ENCODE measurements around the gene SERPINA9.

The SERPINA9 gene

DNA sequence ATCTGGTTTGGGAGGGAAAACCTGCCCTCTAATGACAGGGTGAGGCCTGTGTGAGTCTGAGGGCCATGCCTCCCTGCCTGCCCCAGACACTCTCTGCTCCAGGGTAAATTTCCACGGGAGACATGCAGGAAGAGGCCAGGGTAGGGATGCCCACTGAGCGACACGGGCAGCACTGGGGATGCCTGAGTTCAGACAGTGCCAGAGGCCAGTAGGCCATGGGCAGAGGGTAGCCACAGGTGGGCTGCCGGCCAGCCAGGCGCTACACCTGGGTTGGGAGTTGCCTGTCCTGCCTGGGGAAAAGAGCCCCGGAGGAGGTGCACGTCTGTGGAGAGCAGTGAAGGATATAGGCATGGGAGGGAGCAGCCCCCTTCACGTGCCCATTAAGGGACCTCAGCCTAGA is 29.6 kb upstream of the SERPINA9 start:
- Histone ChIP-seq H4K91ac (ENCODE audit: low read length) (no peak overlapping the region), H2BK5ac (ENCODE audit: low read depth, low read length, poor library complexity, severe bottlenecking) (no peak overlapping the region), H2AFZ (ENCODE audit: low read depth, low read length) (no peak overlapping the region), H2BK120ac (ENCODE audit: low read depth, low read length) (no peak overlapping the region), H3K18ac (ENCODE audit: low read depth in 1 of 2, low read length in 2 of 2) (no peak overlapping the region), H3K27ac (ENCODE audit: low read length, poor library complexity, severe bottlenecking) (no peak overlapping the region), H4K8ac (ENCODE audit: low read length) (no peak overlapping the region), H2BK12ac (ENCODE audit: low read length in 2 of 2) (no peak overlapping the region), H3K9ac (ENCODE audit: low read length) (no peak overlapping the region), H3K4me1 (ENCODE audit: control insufficient read depth, insufficient read depth, low read depth, low read length) (no peaks in the 10 kb centered on the region), H2AK5ac (ENCODE audit: low read length, severe bottlenecking) (no peak overlapping the region), H2BK15ac (ENCODE audit: low read depth, poor library complexity, severe bottlenecking) (no peak overlapping the region), H3K36me3 (ENCODE audit: control insufficient read depth in 1 of 2, insufficient read depth in 2 of 2, low read depth in 1 of 2, low read length in 2 of 2) (no peaks in the 10 kb centered on the region), H3K79me1 (replicated peaks; ENCODE audit: low read length, poor library complexity, severe bottlenecking) (no peaks in the 10 kb centered on the region), H3K27me3 (ENCODE audit: control insufficient read depth in 1 of 2, insufficient read depth in 1 of 2, low read length in 2 of 2) (peaks cover 0 to 52% of the 10 kb centered on the region in 2 experiments), H3K9me3 (ENCODE audit: control insufficient read depth, low read length) (no peaks in the 10 kb centered on the region), H3K4me2 (ENCODE audit: low read length, poor library complexity, severe bottlenecking) (no peak overlapping the region), H3K23ac (ENCODE audit: low read length in 2 of 2) (no peak overlapping the region), H3K4ac (ENCODE audit: low read depth in 1 of 2, low read length in 2 of 2) (no peak overlapping the region), H3K4me3 (ENCODE audit: insufficient read depth in 1 of 2, low read depth in 1 of 2, low read length in 2 of 2) (no peak overlapping the region), H3K14ac (ENCODE audit: low read length in 2 of 2) (no peak overlapping the region)
- DNase-seq, result no peak
- WGBS, result 85% methylated on average over 8 of the region's 8 CpGs

GRCh38 chr14:94505206-94505605 is 29.2 kb upstream of the SERPINA9 start:
- WGBS, result 77% methylated on average over 4 of the region's 4 CpGs
- H3K4ac ChIP-seq (ENCODE audit: low read depth in 1 of 2, low read length in 2 of 2), result no peak overlapping the region
- no peak overlapping the region for H3K4me3 ChIP-seq (ENCODE audit: insufficient read depth in 1 of 2, low read depth in 1 of 2, low read length in 2 of 2)
- peaks cover 0 to 56% of the 10 kb centered on the region in 2 experiments for H3K27me3 ChIP-seq (ENCODE audit: control insufficient read depth in 1 of 2, insufficient read depth in 1 of 2, low read length in 2 of 2)
- no peak overlapping the region for H3K18ac ChIP-seq (ENCODE audit: low read depth in 1 of 2, low read length in 2 of 2)
- no peak overlapping the region for H2BK120ac ChIP-seq (ENCODE audit: low read depth, low read length)
- no peaks in the 10 kb centered on the region for H3K9me3 ChIP-seq (ENCODE audit: control insufficient read depth, low read length)
- H2BK15ac ChIP-seq (ENCODE audit: low read depth, poor library complexity, severe bottlenecking), result no peak overlapping the region
- H4K8ac ChIP-seq (ENCODE audit: low read length), result no peak overlapping the region
- no peak overlapping the region for H2BK12ac ChIP-seq (ENCODE audit: low read length in 2 of 2)
- H3K4me2 ChIP-seq (ENCODE audit: low read length, poor library complexity, severe bottlenecking), result no peak overlapping the region
- no peak overlapping the region for H3K14ac ChIP-seq (ENCODE audit: low read length in 2 of 2)
- H2AK5ac ChIP-seq (ENCODE audit: low read length, severe bottlenecking), result no peak overlapping the region
- DNase-seq, result no peak
- no peak overlapping the region for H3K9ac ChIP-seq (ENCODE audit: low read length)
- H4K91ac ChIP-seq (ENCODE audit: low read length), result no peak overlapping the region
- no peaks in the 10 kb centered on the region for H3K4me1 ChIP-seq (ENCODE audit: control insufficient read depth, insufficient read depth, low read depth, low read length)
- H3K27ac ChIP-seq (ENCODE audit: low read length, poor library complexity, severe bottlenecking), result no peak overlapping the region
- no peaks in the 10 kb centered on the region for H3K79me1 ChIP-seq (replicated peaks; ENCODE audit: low read length, poor library complexity, severe bottlenecking)
- no peak overlapping the region for H2BK5ac ChIP-seq (ENCODE audit: low read depth, low read length, poor library complexity, severe bottlenecking)
- H3K23ac ChIP-seq (ENCODE audit: low read length in 2 of 2), result no peak overlapping the region
- H2AFZ ChIP-seq (ENCODE audit: low read depth, low read length), result no peak overlapping the region
- H3K36me3 ChIP-seq (ENCODE audit: control insufficient read depth in 1 of 2, insufficient read depth in 2 of 2, low read depth in 1 of 2, low read length in 2 of 2), result no peaks in the 10 kb centered on the region

DNA sequence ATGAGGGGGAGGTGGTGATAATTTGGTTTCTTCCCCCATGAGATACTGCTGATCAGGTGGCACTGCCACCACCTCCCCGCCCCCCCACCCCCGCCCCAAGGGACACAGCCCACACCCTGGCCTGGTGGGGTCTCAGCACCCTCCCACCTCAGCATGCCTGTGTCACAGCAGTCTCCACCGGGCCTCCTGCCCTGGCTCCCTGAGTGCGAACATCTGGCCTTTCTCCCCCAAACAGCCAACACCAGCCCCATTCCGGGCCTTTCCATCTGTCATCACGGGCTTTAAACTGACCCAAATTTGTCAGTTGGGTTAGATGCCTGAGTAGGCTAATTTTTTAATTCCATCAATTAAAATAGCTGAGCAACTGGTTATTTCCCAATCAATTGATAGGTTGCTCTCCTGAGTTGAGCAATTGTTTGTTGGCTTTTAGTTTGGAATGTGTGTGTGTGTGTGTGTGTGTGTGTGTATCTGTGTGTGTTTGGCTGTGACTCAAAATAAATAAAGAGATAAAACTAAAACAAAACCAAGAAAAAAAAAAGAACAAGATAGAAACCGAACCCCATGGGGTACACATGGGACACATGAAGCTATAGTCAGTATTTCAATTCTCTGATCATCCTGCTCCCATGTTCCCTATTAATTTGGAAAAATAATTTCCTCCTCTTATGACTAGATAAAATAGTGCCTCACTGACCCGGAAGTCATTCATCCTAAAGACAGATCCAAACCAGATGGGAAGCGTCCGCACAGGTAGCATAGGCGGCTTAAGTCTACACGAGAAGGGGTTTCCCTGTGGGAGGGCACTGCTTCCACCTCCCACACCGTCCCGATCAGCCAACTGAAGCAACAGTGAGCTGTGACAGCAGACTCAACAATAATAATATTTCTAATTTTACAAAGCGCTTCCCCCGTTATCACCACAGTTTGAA is 25.9 kb upstream of the SERPINA9 start:
- Histone ChIP-seq H3K27ac (ENCODE audit: low read length, poor library complexity, severe bottlenecking) (no peak overlapping the region), H3K9me3 (ENCODE audit: control insufficient read depth, low read length) (no peaks in the 10 kb centered on the region), H3K79me1 (replicated peaks; ENCODE audit: low read length, poor library complexity, severe bottlenecking) (no peaks in the 10 kb centered on the region), H3K4me2 (ENCODE audit: low read length, poor library complexity, severe bottlenecking) (no peak overlapping the region), H3K4ac (ENCODE audit: low read depth in 1 of 2, low read length in 2 of 2) (no peak overlapping the region), H3K36me3 (ENCODE audit: control insufficient read depth in 1 of 2, insufficient read depth in 2 of 2, low read depth in 1 of 2, low read length in 2 of 2) (no peaks in the 10 kb centered on the region), H2BK120ac (ENCODE audit: low read depth, low read length) (no peak overlapping the region), H4K91ac (ENCODE audit: low read length) (no peak overlapping the region), H2BK15ac (ENCODE audit: low read depth, poor library complexity, severe bottlenecking) (no peak overlapping the region), H2BK12ac (ENCODE audit: low read length in 2 of 2) (no peak overlapping the region), H3K27me3 (ENCODE audit: control insufficient read depth in 1 of 2, insufficient read depth in 1 of 2, low read length in 2 of 2) (peaks cover 0 to 67% of the 10 kb centered on the region in 2 experiments), H4K8ac (ENCODE audit: low read length) (no peak overlapping the region), H3K9ac (ENCODE audit: low read length) (no peak overlapping the region), H3K23ac (ENCODE audit: low read length in 2 of 2) (no peak overlapping the region), H3K18ac (ENCODE audit: low read depth in 1 of 2, low read length in 2 of 2) (no peak overlapping the region), H3K4me3 (ENCODE audit: insufficient read depth in 1 of 2, low read depth in 1 of 2, low read length in 2 of 2) (no peak overlapping the region), H2AFZ (ENCODE audit: low read depth, low read length) (no peak overlapping the region), H3K4me1 (ENCODE audit: control insufficient read depth, insufficient read depth, low read depth, low read length) (no peaks in the 10 kb centered on the region), H2BK5ac (ENCODE audit: low read depth, low read length, poor library complexity, severe bottlenecking) (no peak overlapping the region), H3K14ac (ENCODE audit: low read length in 2 of 2) (no peak overlapping the region), H2AK5ac (ENCODE audit: low read length, severe bottlenecking) (no peak overlapping the region)
- 84% methylated on average over 12 of the region's 16 CpGs for WGBS
- DNase-seq, result no peak

GRCh38 chr14:94500264-94500663 is 24.3 kb upstream of the SERPINA9 start:
- no peak overlapping the region for H2BK15ac ChIP-seq (ENCODE audit: low read depth, poor library complexity, severe bottlenecking)
- no peak for DNase-seq
- no peak overlapping the region for H4K8ac ChIP-seq (ENCODE audit: low read length)
- H3K36me3 ChIP-seq (ENCODE audit: control insufficient read depth in 1 of 2, insufficient read depth in 2 of 2, low read depth in 1 of 2, low read length in 2 of 2), result no peaks in the 10 kb centered on the region
- H3K4me2 ChIP-seq (ENCODE audit: low read length, poor library complexity, severe bottlenecking), result no peak overlapping the region
- no peak overlapping the region for H3K27ac ChIP-seq (ENCODE audit: low read length, poor library complexity, severe bottlenecking)
- H2BK120ac ChIP-seq (ENCODE audit: low read depth, low read length), result no peak overlapping the region
- no peak overlapping the region for H3K9ac ChIP-seq (ENCODE audit: low read length)
- H2AK5ac ChIP-seq (ENCODE audit: low read length, severe bottlenecking), result no peak overlapping the region
- no peak overlapping the region for H2BK5ac ChIP-seq (ENCODE audit: low read depth, low read length, poor library complexity, severe bottlenecking)
- no peak overlapping the region for H4K91ac ChIP-seq (ENCODE audit: low read length)
- no peak overlapping the region for H2AFZ ChIP-seq (ENCODE audit: low read depth, low read length)
- H3K4me3 ChIP-seq (ENCODE audit: insufficient read depth in 1 of 2, low read depth in 1 of 2, low read length in 2 of 2), result no peak overlapping the region
- no peak overlapping the region for H3K4ac ChIP-seq (ENCODE audit: low read depth in 1 of 2, low read length in 2 of 2)
- WGBS, result 66% methylated on average over 3 of the region's 3 CpGs
- no peak overlapping the region for H2BK12ac ChIP-seq (ENCODE audit: low read length in 2 of 2)
- no peaks in the 10 kb centered on the region for H3K79me1 ChIP-seq (replicated peaks; ENCODE audit: low read length, poor library complexity, severe bottlenecking)
- H3K14ac ChIP-seq (ENCODE audit: low read length in 2 of 2), result no peak overlapping the region
- H3K27me3 ChIP-seq (ENCODE audit: control insufficient read depth in 1 of 2, insufficient read depth in 1 of 2, low read length in 2 of 2), result peaks cover 0 to 74% of the 10 kb centered on the region in 2 experiments
- H3K18ac ChIP-seq (ENCODE audit: low read depth in 1 of 2, low read length in 2 of 2), result no peak overlapping the region
- H3K4me1 ChIP-seq (ENCODE audit: control insufficient read depth, insufficient read depth, low read depth, low read length), result no peaks in the 10 kb centered on the region
- no peaks in the 10 kb centered on the region for H3K9me3 ChIP-seq (ENCODE audit: control insufficient read depth, low read length)
- H3K23ac ChIP-seq (ENCODE audit: low read length in 2 of 2), result no peak overlapping the region

Measured in mesenchymal stem cell (in vitro differentiated cells and primary cell).